Measurements from ENCODE around the gene MICU2.

GRCh38 chr13:21445759-21446158 lies 158.2 kb downstream of the MICU2 start:
- TF ChIP-seq CTCF (IDR thresholded peaks at IDR 0.05) (no peak), POLR2AphosphoS5 (IDR thresholded peaks at IDR 0.05) (no peak)

All from prostate gland (tissue), 2 donors.